CD8-positive, alpha-beta memory T cell (primary cell): Measurements from ENCODE around the gene ABHD18. TPM values are rescaled to one million over a fixed set of nuclear protein-coding genes. Genes with fewer than 3 reads are reported as not detected.
"Not testable (repeated sequence)": the region's sequence is repeated elsewhere in the genome, so short reads cannot be mapped to it uniquely, and the experiment has no call there.

Experiments
- CTCF ChIA-PET: fragments of 350-600 bp; sonication (Branson Sonifier 250); formaldehyde crosslinking; loops from one replicate; lab custom pipeline; 2021; ENCODE audit warnings: antibody characterized with exemption; lab: Charles Lee
- POLR2A ChIA-PET: fragments of 350-600 bp; sonication (Branson Sonifier 250); formaldehyde crosslinking; loops from one replicate; lab custom pipeline; 2021; ENCODE audit warnings: antibody characterized with exemption; lab: Charles Lee
- DNase-seq, 5 donors: peaks; one replicate each; pipeline versions ENCODE4 v3.0.0 to v3.0.0-alpha.2; 2020 to 2022; ENCODE audit warnings: mixed read lengths in 1 of 5
- H3K27ac ChIP-seq: one replicate; pipeline ENCODE4 v1.7.0; 2013; ENCODE audit warnings: low read depth, mild to moderate bottlenecking, low read length, moderate library complexity
- H3K27me3 ChIP-seq: 2 replicates; pipeline ENCODE4 v1.7.0; 2013; ENCODE audit warnings: low read length, mild to moderate bottlenecking; ENCODE audit not compliant: insufficient read depth, poor library complexity, severe bottlenecking
- H3K36me3 ChIP-seq: 2 replicates; pipeline ENCODE4 v1.7.0; 2013; ENCODE audit warnings: mild to moderate bottlenecking, low read length, moderate library complexity; ENCODE audit not compliant: insufficient read depth
- H3K4me1 ChIP-seq: 2 replicates; pipeline ENCODE4 v1.7.0; 2013; ENCODE audit warnings: mild to moderate bottlenecking, low read length, moderate library complexity; ENCODE audit not compliant: insufficient read depth
- H3K4me3 ChIP-seq: 2 replicates; pipeline ENCODE4 v1.7.0; 2013; ENCODE audit warnings: mild to moderate bottlenecking, low read length
- H3K9me3 ChIP-seq: 2 replicates; pipeline ENCODE4 v1.7.0; 2013; ENCODE audit warnings: mild to moderate bottlenecking, low read length
- H3K27ac Mint-ChIP-seq, 8 donors: one replicate each; pipeline ENCODE4 v1.8.0; 2020 to 2021; ENCODE audit warnings: mixed read lengths in 8 of 8, mild to moderate bottlenecking in 6 of 8, inconsistent platforms in 3 of 8, moderate library complexity in 3 of 8
- H3K27me3 Mint-ChIP-seq, 2 donors: one replicate each; pipeline ENCODE4 v1.8.0; 2020 to 2021; ENCODE audit warnings: mixed read lengths in 2 of 2, mild to moderate bottlenecking in 1 of 2, moderate library complexity in 1 of 2
- H3K36me3 Mint-ChIP-seq, 3 donors: one replicate each; pipeline ENCODE4 v1.8.0; 2020 to 2021; ENCODE audit warnings: mixed read lengths in 3 of 3, inconsistent platforms in 1 of 3, mild to moderate bottlenecking in 1 of 3
- H3K4me1 Mint-ChIP-seq, 3 donors: one replicate each; pipeline ENCODE4 v1.8.0; 2020 to 2021; ENCODE audit warnings: mixed read lengths in 3 of 3, inconsistent platforms in 1 of 3, mild to moderate bottlenecking in 1 of 3
- H3K4me3 Mint-ChIP-seq, 7 donors: one replicate each; pipeline ENCODE4 v1.8.0; 2020 to 2021; ENCODE audit warnings: mixed read lengths in 7 of 7, mild to moderate bottlenecking in 6 of 7, moderate library complexity in 4 of 7, inconsistent platforms in 2 of 7
- H3K9me3 Mint-ChIP-seq, 5 donors: one replicate each; pipeline ENCODE4 v1.8.0; 2020 to 2022; ENCODE audit warnings: mixed read lengths in 5 of 5, mild to moderate bottlenecking in 3 of 5, moderate library complexity in 2 of 5, inconsistent platforms in 1 of 5
- polyA plus RNA-seq: library from polyadenylated mRNA; unstranded; fragments of 300-500 nt; fragmentation: Illumina TruSeq; gene quantifications from one replicate; pipeline ENCODE4 v1.2.3, GENCODE V29; 2021
- total RNA-seq, 2 experiments: library from RNA; stranded (reverse); gene quantifications; one replicate each; pipeline ENCODE4 v1.2.3, GENCODE V29; 2021

Gene ABHD18
- total and polyA plus RNA-seq, 3 experiments from 2014 or later: 12.7 to 14.2 (median 13.0) TPM

- H3K4me3 Mint-ChIP-seq: no peak overlapping the region
- peaks cover 0 to 33% (median 21%) of the 10 kb centered on the region in 3 donors for H3K36me3 Mint-ChIP-seq
- Histone ChIP-seq H3K27ac (no peak overlapping the region), H3K9me3 (no peaks in the 10 kb centered on the region), H3K27me3 (no peaks in the 10 kb centered on the region), H3K36me3 (no peaks in the 10 kb centered on the region), H3K4me3 (no peak overlapping the region), H3K4me1 (no peaks in the 10 kb centered on the region)
- DNase-seq: no peak
- no peaks in the 10 kb centered on the region for H3K27me3 Mint-ChIP-seq
- CTCF ChIA-PET: no interaction called here
- peaks cover 0 to 8% (median 0%) of the 10 kb centered on the region in 3 donors for H3K4me1 Mint-ChIP-seq
- no peaks in the 10 kb centered on the region for H3K9me3 Mint-ChIP-seq
- H3K27ac Mint-ChIP-seq: peak overlapping the region in 3 of 8 donors; percentile 35 to 54 (median 51)
- POLR2A ChIA-PET: no interaction called here
Measured at GRCh38 chr4:127936974-127937373, 28.2 kb upstream of the ABHD18 start.

GRCh38 chr4:127957105-127957504 is 8.1 kb upstream of the ABHD18 start:
- CTCF ChIA-PET: no interaction called here
- Mint-ChIP-seq H3K27ac (no peak overlapping the region), H3K27me3 (no peaks in the 10 kb centered on the region)

GRCh38 chr4:127959794-127960193 is 5.4 kb upstream of the ABHD18 start:
- Mint-ChIP-seq H3K27me3 (no peaks in the 10 kb centered on the region), H3K27ac (no peak overlapping the region), H3K36me3 (peaks cover 0 to 46% (median 5%) of the 10 kb centered on the region in 3 donors), H3K4me3 (no peak overlapping the region), H3K9me3 (no peaks in the 10 kb centered on the region), H3K4me1 (peaks cover 29 to 61% (median 43%) of the 10 kb centered on the region in 3 donors)
- H3K27ac ChIP-seq: no peak overlapping the region
- H3K36me3 ChIP-seq: no peaks in the 10 kb centered on the region
- no peak for DNase-seq
- ChIA-PET POLR2A (no interaction called here), CTCF (no interaction called here)
- H3K4me3 ChIP-seq: no peak overlapping the region
- no peaks in the 10 kb centered on the region for H3K27me3 ChIP-seq
- H3K9me3 ChIP-seq: no peaks in the 10 kb centered on the region
- H3K4me1 ChIP-seq: peaks cover 6% of the 10 kb centered on the region

More at GRCh38 chr4:127957105-127957504, 8.1 kb upstream of the ABHD18 start:
- Mint-ChIP-seq H3K9me3 (no peaks in the 10 kb centered on the region), H3K4me1 (peaks cover 14 to 50% (median 29%) of the 10 kb centered on the region in 3 donors), H3K36me3 (peaks cover 0 to 45% (median 8%) of the 10 kb centered on the region in 3 donors), H3K4me3 (no peak overlapping the region)
- no peak for DNase-seq
- Histone ChIP-seq H3K9me3 (no peaks in the 10 kb centered on the region), H3K36me3 (no peaks in the 10 kb centered on the region), H3K4me1 (no peaks in the 10 kb centered on the region), H3K27ac (no peak overlapping the region), H3K27me3 (no peaks in the 10 kb centered on the region), H3K4me3 (no peak overlapping the region)
- POLR2A ChIA-PET: no interaction called here

- Mint-ChIP-seq H3K4me1 (peaks cover 32 to 70% (median 49%) of the 10 kb centered on the region in 3 donors), H3K27ac (peak overlapping the region; percentile 76 to 92 (median 90)), H3K4me3 (peak overlapping the region; percentile 84 to 97 (median 86)), H3K36me3 (peaks cover 0 to 38% (median 0%) of the 10 kb centered on the region in 3 donors)
- H3K27me3 ChIP-seq, H3K27me3 Mint-ChIP-seq, H3K9me3 ChIP-seq, H3K4me3 ChIP-seq, H3K9me3 Mint-ChIP-seq, H3K36me3 ChIP-seq, H3K27ac ChIP-seq: not testable (repeated sequence)
- peaks cover 18% of the 10 kb centered on the region for H3K4me1 ChIP-seq
- ChIA-PET CTCF (interaction anchor here (2.5 kb wide), 1 partner anchor 15 kb away, joined by 6 read pairs; no protein-coding TSS in a partner anchor), POLR2A (interaction anchor here (0.6 to 3.6 kb wide), 3 partner anchors 76 to 851 kb away, joined by 3 to 56 read pairs (median 3); partner anchors contain the start of gene LARP1B)
- peak; percentile 7 to 57 (median 25) for DNase-seq
Measured at GRCh38 chr4:127963633-127964398, 1.4 kb upstream of the ABHD18 start.

- Mint-ChIP-seq H3K4me1 (peaks cover 32 to 68% (median 43%) of the 10 kb centered on the region in 3 donors), H3K27ac (peak overlapping the region; percentile 88 to 97 (median 96)), H3K36me3 (peaks cover 0 to 35% (median 0%) of the 10 kb centered on the region in 3 donors), H3K4me3 (peak overlapping the region; percentile 90 to 99 (median 94))
- not testable (repeated sequence) for H3K27me3 ChIP-seq, H3K27me3 Mint-ChIP-seq, H3K9me3 Mint-ChIP-seq, H3K9me3 ChIP-seq, H3K36me3 ChIP-seq
- POLR2A ChIA-PET: interaction anchor here (0.6 to 3.6 kb wide), 5 partner anchors 84 to 850 kb away, joined by 3 to 56 read pairs (median 5); partner anchors contain the start of genes JADE1, LARP1B, PGRMC2 and PLK4
- CTCF ChIA-PET: interaction anchor here (1.2 to 2.5 kb wide), 4 partner anchors 9 to 96 kb away, joined by 3 to 11 read pairs (median 6); partner anchors contain the start of gene LARP1B
- Histone ChIP-seq H3K4me1 (peaks cover 18% of the 10 kb centered on the region), H3K4me3 (peak overlapping the region; percentile 100), H3K27ac (peak overlapping the region; percentile 98)
- peak in 3 of 5 donors; percentile 9 to 55 (median 21) for DNase-seq
Measured at GRCh38 chr4:127964426-127965061, 662 bp upstream of the ABHD18 start.

GRCh38 chr4:127965803-127966175 is 583 bp downstream of the ABHD18 start:
- H3K27ac ChIP-seq: peak overlapping the region; percentile 98
- Mint-ChIP-seq H3K4me1 (peaks cover 32 to 64% (median 43%) of the 10 kb centered on the region in 3 donors), H3K36me3 (peaks cover 0 to 35% (median 0%) of the 10 kb centered on the region in 3 donors), H3K9me3 (no peaks in the 10 kb centered on the region), H3K27me3 (peaks cover 0 to 2% of the 10 kb centered on the region in 2 donors), H3K4me3 (peak overlapping the region; percentile 90 to 99 (median 94)), H3K27ac (peak overlapping the region; percentile 88 to 97 (median 96))
- POLR2A ChIA-PET: interaction anchor here (0.7 to 3.6 kb wide), 8 partner anchors 20 to 1127 kb away, joined by 3 to 56 read pairs (median 4); partner anchors contain the start of genes JADE1, LARP1B, PGRMC2 and PLK4
- H3K4me1 ChIP-seq: peaks cover 18% of the 10 kb centered on the region
- CTCF ChIA-PET: interaction anchor here (0.6 to 2.5 kb wide), 8 partner anchors 8 to 588 kb away, joined by 3 to 11 read pairs (median 4); partner anchors contain the start of genes LARP1B and PLK4
- peak; percentile 57 to 83 (median 67) for DNase-seq
- no peaks in the 10 kb centered on the region for H3K36me3 ChIP-seq
- no peaks in the 10 kb centered on the region for H3K27me3 ChIP-seq
- peak overlapping the region; percentile 100 for H3K4me3 ChIP-seq
- H3K9me3 ChIP-seq: no peaks in the 10 kb centered on the region

GRCh38 chr4:127967141-127967775 is 2.1 kb downstream of the ABHD18 start:
- POLR2A ChIA-PET: interaction anchor here (0.7 kb wide), 1 partner anchor 86 kb away, joined by 6 read pairs; no protein-coding TSS in a partner anchor
- Mint-ChIP-seq H3K27ac (peak overlapping the region in 5 of 8 donors; percentile 18 to 82 (median 47)), H3K4me1 (peaks cover 31 to 50% (median 42%) of the 10 kb centered on the region in 3 donors)

More at GRCh38 chr4:127967141-127967775, 2.1 kb downstream of the ABHD18 start:
- peaks cover 18% of the 10 kb centered on the region for H3K4me1 ChIP-seq
- H3K4me3 Mint-ChIP-seq: peak overlapping the region; percentile 3 to 67 (median 57)
- no peaks in the 10 kb centered on the region for H3K9me3 ChIP-seq
- H3K4me3 ChIP-seq: no peak overlapping the region
- H3K36me3 ChIP-seq: no peaks in the 10 kb centered on the region
- peaks cover 0 to 38% (median 0%) of the 10 kb centered on the region in 3 donors for H3K36me3 Mint-ChIP-seq
- H3K9me3 Mint-ChIP-seq: no peaks in the 10 kb centered on the region
- no peak overlapping the region for H3K27ac ChIP-seq
- peaks cover 0 to 2% of the 10 kb centered on the region in 2 donors for H3K27me3 Mint-ChIP-seq
- DNase-seq: no peak
- no peaks in the 10 kb centered on the region for H3K27me3 ChIP-seq
- CTCF ChIA-PET: interaction anchor here (1.2 kb wide), 1 partner anchor 84 kb away, joined by 3 read pairs; no protein-coding TSS in a partner anchor
